Astrocyte (in vitro differentiated cells and primary cell): Measurements from ENCODE around the gene STK31.

Experiments used
- CTCF ChIP-seq: IDR thresholded peaks from 2 replicates; pipeline ENCODE4 v1.5.1; 2011; ENCODE audit warnings: low read depth, mild to moderate bottlenecking, inconsistent platforms, low read length, moderate library complexity; ENCODE audit not compliant: insufficient read depth
- EZH2 ChIP-seq: IDR thresholded peaks from 2 replicates; pipeline ENCODE4 v1.6.1; 2012; ENCODE audit warnings: mild to moderate bottlenecking, low read length, inconsistent platforms; ENCODE audit not compliant: insufficient read depth

GRCh38 chr7:23768022-23768421 is 58.0 kb downstream of the STK31 start:
- TF ChIP-seq CTCF (no peak), EZH2 (no peak)
